Osteoblast (primary cell): ENCODE measurements around the gene AGA. TPM values are rescaled to one million over a fixed set of nuclear protein-coding genes. Genes with fewer than 3 reads are reported as not detected.
A peak's percentile ranks its signal among the peaks of the same experiment; 100 is the strongest.

Experiments
- DNase-seq: peaks from one replicate; pipeline ENCODE4 v3.0.0; 2011; ENCODE audit warnings: low spot score, mixed read lengths; ENCODE audit not compliant: insufficient read length; ENCODE audit errors: missing footprints
- H2AFZ ChIP-seq: 2 replicates; pipeline ENCODE4 v1.6.0; 2011; ENCODE audit warnings: mild to moderate bottlenecking, low read length
- H3K27ac ChIP-seq: 2 replicates; pipeline ENCODE4 v1.5.1; 2011; ENCODE audit warnings: mild to moderate bottlenecking, low read depth, low read length, moderate library complexity
- H3K27me3 ChIP-seq: 2 replicates; pipeline ENCODE4 v1.6.0; 2012; ENCODE audit warnings: mild to moderate bottlenecking, control low read depth, inconsistent platforms, low read length, moderate library complexity; ENCODE audit not compliant: insufficient read depth
- H3K36me3 ChIP-seq: 2 replicates; pipeline ENCODE4 v1.5.1; 2011; ENCODE audit warnings: mild to moderate bottlenecking, low read length, control low read depth, moderate library complexity; ENCODE audit not compliant: insufficient read depth
- H3K4me1 ChIP-seq: 2 replicates; pipeline ENCODE4 v1.5.1; 2011; ENCODE audit warnings: mild to moderate bottlenecking, low read length, control low read depth, moderate library complexity; ENCODE audit not compliant: insufficient read depth
- H3K4me2 ChIP-seq: 2 replicates; pipeline ENCODE4 v1.6.0; 2011; ENCODE audit warnings: mild to moderate bottlenecking, low read length; ENCODE audit not compliant: insufficient read depth
- H3K4me3 ChIP-seq: fragments of 200-600 bp; sonication (generic); 3 replicates; pipeline ENCODE4 v1.5.1; 2012; ENCODE audit warnings: mild to moderate bottlenecking, low read length, inconsistent platforms; ENCODE audit not compliant: insufficient read depth
- H3K79me2 ChIP-seq: 2 replicates; pipeline ENCODE4 v1.6.0; 2012; ENCODE audit warnings: mild to moderate bottlenecking, low read length, control low read depth, inconsistent platforms; ENCODE audit not compliant: insufficient read depth
- H3K9me3 ChIP-seq: 2 replicates; pipeline ENCODE4 v1.5.1; 2011; ENCODE audit warnings: low read depth, low read length, control low read depth
- H4K20me1 ChIP-seq: 2 replicates; pipeline ENCODE4 v1.6.0; 2012; ENCODE audit warnings: mild to moderate bottlenecking, low read length, control low read depth; ENCODE audit not compliant: insufficient read depth
- total RNA-seq: library from RNA; depleted of rRNA; stranded (reverse); fragments of >200 nt; gene quantifications from 2 replicates; pipeline ENCODE4 v1.2.3, GENCODE V29; 2012
- TF ChIP-seq, protein P1 (sequence below): IDR thresholded peaks from 2 replicates; pipeline ENCODE4 v1.5.1; 2011; ENCODE audit warnings: mild to moderate bottlenecking, low read depth, low read length, moderate library complexity; ENCODE audit errors: extremely low read depth

AGA gene
- total RNA-seq, 1 donor, result 43.4 TPM

DNA sequence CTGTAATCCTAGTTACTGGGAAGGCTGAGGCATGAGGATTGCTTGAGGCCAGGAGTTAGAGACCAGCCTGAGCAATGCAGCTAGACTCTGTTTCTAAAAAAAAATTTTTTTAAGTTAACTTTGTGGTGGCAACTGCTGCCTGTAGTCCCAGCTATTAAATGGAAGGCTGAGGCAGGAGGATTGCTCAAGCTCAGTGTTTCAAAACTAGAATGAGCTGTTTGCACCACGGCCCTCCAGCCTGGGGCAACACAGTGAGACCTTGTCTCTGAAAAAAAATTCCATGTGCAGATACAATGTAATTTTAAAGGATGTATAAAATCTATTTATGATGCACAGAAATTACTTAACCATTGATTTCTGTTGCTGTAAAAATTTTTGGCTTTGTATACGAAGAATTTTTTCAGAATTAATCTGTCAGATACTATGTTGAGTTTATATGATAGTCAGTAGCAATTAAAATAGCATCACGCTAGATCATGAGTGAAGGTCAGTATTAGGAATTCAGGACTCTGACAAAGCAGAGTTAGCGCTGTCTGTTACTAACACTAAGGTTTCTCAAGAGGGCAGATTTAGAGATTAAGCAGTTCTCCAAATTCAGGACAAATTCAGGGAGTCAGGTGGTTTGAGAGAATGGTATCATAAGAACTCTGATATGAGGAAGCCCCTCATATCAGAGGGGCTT lies 8.3 kb upstream of the AGA start:
- Histone ChIP-seq H3K27me3 (no peaks in the 10 kb centered on the region), H2AFZ (no peak overlapping the region), H3K27ac (no peak overlapping the region), H3K4me3 (no peak overlapping the region), H3K9me3 (no peaks in the 10 kb centered on the region), H3K79me2 (no peaks in the 10 kb centered on the region), H4K20me1 (no peaks in the 10 kb centered on the region), H3K36me3 (no peaks in the 10 kb centered on the region), H3K4me1 (peaks cover 20% of the 10 kb centered on the region), H3K4me2 (no peak overlapping the region)
- no peak for DNase-seq
- TF ChIP-seq, protein P1, sequence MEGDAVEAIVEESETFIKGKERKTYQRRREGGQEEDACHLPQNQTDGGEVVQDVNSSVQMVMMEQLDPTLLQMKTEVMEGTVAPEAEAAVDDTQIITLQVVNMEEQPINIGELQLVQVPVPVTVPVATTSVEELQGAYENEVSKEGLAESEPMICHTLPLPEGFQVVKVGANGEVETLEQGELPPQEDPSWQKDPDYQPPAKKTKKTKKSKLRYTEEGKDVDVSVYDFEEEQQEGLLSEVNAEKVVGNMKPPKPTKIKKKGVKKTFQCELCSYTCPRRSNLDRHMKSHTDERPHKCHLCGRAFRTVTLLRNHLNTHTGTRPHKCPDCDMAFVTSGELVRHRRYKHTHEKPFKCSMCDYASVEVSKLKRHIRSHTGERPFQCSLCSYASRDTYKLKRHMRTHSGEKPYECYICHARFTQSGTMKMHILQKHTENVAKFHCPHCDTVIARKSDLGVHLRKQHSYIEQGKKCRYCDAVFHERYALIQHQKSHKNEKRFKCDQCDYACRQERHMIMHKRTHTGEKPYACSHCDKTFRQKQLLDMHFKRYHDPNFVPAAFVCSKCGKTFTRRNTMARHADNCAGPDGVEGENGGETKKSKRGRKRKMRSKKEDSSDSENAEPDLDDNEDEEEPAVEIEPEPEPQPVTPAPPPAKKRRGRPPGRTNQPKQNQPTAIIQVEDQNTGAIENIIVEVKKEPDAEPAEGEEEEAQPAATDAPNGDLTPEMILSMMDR, result no peak

DNA sequence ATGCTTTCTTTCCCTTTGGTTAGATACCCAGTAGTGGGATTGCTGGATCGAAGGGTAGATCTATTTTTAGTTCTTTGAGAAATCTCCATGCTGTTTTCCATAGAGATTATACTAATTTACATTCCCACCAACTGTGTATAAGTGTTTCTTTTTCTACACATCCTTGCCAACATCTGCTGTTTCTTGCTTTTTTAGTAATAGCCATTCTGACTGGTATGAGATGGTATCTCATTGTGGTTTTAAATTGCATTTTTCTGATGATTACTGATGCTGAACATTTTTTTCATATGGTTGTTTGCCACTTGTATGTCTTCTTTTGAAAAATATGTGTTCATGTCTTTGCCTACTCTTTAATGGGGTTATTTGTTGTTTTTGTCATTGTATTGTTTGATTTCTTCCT lies 6.6 kb upstream of the AGA start:
- H3K4me1 ChIP-seq, result peaks cover 14% of the 10 kb centered on the region
- H3K27me3 ChIP-seq, result no peaks in the 10 kb centered on the region
- H4K20me1 ChIP-seq, result no peaks in the 10 kb centered on the region
- peak; percentile 38 for DNase-seq
- H3K79me2 ChIP-seq, result no peaks in the 10 kb centered on the region
- peak overlapping the region; percentile 40 for H3K27ac ChIP-seq
- TF ChIP-seq, protein P1, result no peak
- no peak overlapping the region for H3K4me3 ChIP-seq
- H3K4me2 ChIP-seq, result peak overlapping the region; percentile 21
- no peak overlapping the region for H2AFZ ChIP-seq
- no peaks in the 10 kb centered on the region for H3K36me3 ChIP-seq
- no peaks in the 10 kb centered on the region for H3K9me3 ChIP-seq

DNA sequence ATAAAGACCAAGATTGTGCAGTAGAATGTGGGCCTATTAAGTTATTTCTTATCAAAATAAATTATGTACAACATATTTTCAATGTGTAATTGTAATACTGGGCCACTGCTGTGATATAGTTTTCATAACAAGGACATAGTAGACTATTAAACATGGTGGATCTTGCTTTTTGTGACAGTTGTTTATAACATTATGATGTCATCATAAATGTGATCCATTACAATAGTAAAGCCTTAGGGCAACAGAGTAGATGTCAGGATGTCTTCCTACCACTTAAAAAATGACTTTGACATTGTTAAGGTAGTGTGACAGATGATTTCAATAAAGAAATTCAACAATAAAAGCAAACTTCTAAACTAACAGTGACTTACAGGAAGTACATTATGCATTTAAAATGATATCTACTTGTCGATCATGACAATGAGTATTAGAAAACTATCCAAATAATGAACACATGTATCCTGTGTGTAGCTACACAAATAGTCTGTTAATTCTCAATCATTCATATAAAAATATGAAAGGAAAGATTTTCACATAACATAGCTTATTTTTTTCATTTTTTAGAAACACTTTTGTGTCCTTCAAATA lies 5.3 kb upstream of the AGA start:
- no peaks in the 10 kb centered on the region for H4K20me1 ChIP-seq
- no peak for DNase-seq
- H3K9me3 ChIP-seq, result no peaks in the 10 kb centered on the region
- H2AFZ ChIP-seq, result no peak overlapping the region
- no peak overlapping the region for H3K27ac ChIP-seq
- no peaks in the 10 kb centered on the region for H3K27me3 ChIP-seq
- H3K4me3 ChIP-seq, result no peak overlapping the region
- TF ChIP-seq, protein P1, result no peak
- H3K4me2 ChIP-seq, result no peak overlapping the region
- peaks cover 19% of the 10 kb centered on the region for H3K4me1 ChIP-seq
- H3K36me3 ChIP-seq, result no peaks in the 10 kb centered on the region
- no peaks in the 10 kb centered on the region for H3K79me2 ChIP-seq

DNA sequence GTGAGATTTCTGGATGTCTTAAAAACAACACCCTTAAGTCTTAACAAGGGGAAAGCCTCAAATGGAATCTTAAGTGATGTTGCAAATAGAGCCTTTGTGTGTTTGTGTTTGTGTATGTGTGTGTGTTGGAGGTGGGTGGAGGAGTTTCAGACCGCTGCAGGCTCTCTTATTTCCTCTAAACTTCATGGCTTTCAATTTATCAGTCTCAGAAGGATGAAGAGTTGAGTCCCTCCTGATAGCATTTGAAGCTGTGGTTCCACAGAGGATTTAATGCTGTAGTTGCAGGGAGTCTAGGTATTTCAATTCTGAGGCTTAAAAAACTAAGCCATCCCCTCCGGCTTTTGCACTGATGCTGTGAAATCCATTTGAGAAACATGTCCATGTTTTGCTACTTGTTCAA lies 4.3 kb upstream of the AGA start:
- Histone ChIP-seq H3K79me2 (no peaks in the 10 kb centered on the region), H3K9me3 (no peaks in the 10 kb centered on the region), H3K4me2 (no peak overlapping the region), H3K27ac (no peak overlapping the region), H4K20me1 (no peaks in the 10 kb centered on the region), H3K4me1 (peaks cover 20% of the 10 kb centered on the region), H3K4me3 (no peak overlapping the region), H3K36me3 (no peaks in the 10 kb centered on the region), H3K27me3 (no peaks in the 10 kb centered on the region), H2AFZ (peak overlapping the region; percentile 26)
- TF ChIP-seq, protein P1, result no peak
- no peak for DNase-seq
